GM11168 (cell line): Measurements from ENCODE around the gene CBR1.

Experiments
- in situ Hi-C: fragments of 300-500 bp; cut with MboI; formaldehyde crosslinking; loops from one replicate; pipeline ENCODE4 v1.12.0; 2022; ENCODE audit warnings: low sequenced_read_pairs; ENCODE audit not compliant: unreplicated experiment

CBR1 gene

DNA sequence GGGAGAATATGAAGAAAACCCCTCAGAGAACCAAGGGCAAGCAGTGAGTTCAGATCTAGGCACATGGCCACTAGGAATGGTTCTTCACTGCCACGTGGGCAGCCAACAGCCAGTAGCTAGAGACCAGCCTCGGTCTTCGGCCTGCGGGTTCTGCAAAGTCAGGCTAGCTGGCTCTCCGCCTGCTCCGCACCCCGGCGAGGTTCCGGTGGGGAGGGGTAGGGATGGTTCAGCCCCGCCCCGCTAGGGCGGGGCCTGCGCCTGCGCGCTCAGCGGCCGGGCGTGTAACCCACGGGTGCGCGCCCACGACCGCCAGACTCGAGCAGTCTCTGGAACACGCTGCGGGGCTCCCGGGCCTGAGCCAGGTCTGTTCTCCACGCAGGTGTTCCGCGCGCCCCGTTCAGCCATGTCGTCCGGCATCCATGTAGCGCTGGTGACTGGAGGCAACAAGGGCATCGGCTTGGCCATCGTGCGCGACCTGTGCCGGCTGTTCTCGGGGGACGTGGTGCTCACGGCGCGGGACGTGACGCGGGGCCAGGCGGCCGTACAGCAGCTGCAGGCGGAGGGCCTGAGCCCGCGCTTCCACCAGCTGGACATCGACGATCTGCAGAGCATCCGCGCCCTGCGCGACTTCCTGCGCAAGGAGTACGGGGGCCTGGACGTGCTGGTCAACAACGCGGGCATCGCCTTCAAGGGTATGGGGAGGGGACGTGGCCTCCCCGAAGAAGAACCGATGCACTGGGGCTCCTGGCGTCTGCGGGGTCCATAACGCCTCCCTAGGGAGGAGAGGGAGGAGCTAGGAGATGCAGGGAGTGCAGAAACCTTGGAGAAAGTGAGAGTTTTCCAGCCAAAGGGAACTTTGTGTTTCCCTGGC lies at the start of gene CBR1:
TSS of gene CBR1 (plus strand) at position 312 of the 871 bp plus-strand sequence. CDS start at position 404, 92 bp downstream.
- in situ Hi-C loops: no loop called here

DNA sequence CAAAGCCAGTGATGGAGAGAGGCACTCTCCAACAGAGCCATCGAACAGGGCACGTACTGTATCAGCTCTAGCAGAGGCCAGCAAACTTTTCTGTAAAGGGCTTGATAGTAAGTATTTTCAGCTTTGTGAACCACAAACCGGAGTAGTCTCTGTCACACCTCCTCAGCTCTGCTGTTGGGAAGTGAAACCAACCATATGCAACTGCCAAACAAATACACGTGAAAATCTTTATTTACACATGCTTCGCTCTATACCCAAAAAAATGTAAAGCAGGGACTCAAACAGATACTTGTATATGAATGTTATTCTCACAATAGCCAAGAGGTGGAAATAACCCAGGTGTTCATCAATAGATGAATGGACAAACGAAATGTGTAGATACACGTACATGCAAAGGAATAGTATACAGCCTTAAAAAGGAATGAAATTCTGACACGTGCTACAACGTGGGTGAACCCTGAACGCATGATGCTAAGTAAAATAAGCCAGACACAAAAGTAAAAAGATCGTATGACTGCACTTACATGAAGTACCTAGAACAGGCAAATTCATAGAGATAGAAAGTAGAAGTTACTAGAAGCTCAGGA lies 48.5 kb upstream of the CBR1 start:
- in situ Hi-C loops: no loop called here

- in situ Hi-C loops: no loop called here
Measured at GRCh38 chr21:36022427-36023091, 47.3 kb upstream of the CBR1 start.

GRCh38 chr21:36023092-36023480 lies 46.7 kb upstream of the CBR1 start:
- in situ Hi-C loops: no loop called here

DNA sequence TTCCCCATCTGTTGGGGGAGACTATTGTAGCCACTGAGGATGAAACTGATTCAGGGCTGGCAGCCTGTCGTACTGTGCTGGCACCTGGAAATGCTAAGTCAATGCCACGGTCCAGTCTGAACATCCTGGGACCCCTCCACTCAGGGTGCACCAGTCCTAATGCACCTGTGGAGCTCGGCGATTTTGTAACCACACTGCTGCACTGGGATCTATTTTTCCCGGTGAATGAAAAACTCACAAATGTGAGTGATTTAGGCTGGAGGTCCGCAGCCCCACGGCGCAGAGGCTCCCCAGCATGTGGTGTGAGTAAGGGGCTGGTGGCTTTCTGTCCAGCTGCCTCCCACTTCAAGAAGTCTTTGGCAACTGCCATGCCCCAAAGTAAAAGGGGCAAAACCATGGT lies 45.0 kb upstream of the CBR1 start:
- in situ Hi-C loops: loop anchor here (25.0 kb wide), 1 partner anchor 1287 kb away; no protein-coding TSS in a partner anchor

- in situ Hi-C loops: loop anchor here (25.0 kb wide), 1 partner anchor 1290 kb away; no protein-coding TSS in a partner anchor
Measured at GRCh38 chr21:36027347-36027746, 42.5 kb upstream of the CBR1 start.

GRCh38 chr21:36028127-36029069 lies 41.4 kb upstream of the CBR1 start:
- in situ Hi-C loops: loop anchor here (25.0 kb wide), 1 partner anchor 1291 kb away; no protein-coding TSS in a partner anchor

GRCh38 chr21:36029309-36029708 lies 40.5 kb upstream of the CBR1 start:
- in situ Hi-C loops: loop anchor here (25.0 kb wide), 1 partner anchor 1292 kb away; no protein-coding TSS in a partner anchor

DNA sequence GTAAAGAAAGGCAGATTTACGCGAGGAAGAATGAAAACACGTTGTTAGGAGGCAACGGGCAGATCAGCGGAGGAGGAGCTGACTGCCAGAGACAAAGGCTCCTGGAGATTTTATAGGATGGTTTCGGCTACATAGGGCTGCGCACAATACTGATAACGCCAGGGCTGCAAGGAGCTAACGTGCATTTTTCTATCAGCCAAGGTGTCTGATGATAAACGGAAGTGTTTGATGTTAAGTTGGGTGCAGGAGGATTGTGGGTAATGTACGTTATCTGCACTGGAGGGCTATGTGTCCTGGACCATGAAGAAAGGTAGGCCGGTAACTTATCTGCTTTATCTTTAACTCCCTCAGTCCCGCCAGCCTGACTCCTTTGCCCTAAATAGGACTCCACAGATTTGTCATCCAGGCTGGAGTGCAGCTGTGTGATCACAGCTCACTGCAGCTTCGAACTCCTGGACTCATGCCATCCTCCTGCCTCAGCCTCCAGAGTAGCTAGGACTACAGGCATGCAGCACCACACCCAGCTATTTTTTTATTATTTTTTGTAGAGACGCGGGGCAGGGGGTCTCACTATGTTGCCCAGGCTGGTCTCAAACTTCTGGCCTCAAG lies 39.1 kb upstream of the CBR1 start:
- in situ Hi-C loops: loop anchor here (25.0 kb wide), 1 partner anchor 1293 kb away; no protein-coding TSS in a partner anchor

DNA sequence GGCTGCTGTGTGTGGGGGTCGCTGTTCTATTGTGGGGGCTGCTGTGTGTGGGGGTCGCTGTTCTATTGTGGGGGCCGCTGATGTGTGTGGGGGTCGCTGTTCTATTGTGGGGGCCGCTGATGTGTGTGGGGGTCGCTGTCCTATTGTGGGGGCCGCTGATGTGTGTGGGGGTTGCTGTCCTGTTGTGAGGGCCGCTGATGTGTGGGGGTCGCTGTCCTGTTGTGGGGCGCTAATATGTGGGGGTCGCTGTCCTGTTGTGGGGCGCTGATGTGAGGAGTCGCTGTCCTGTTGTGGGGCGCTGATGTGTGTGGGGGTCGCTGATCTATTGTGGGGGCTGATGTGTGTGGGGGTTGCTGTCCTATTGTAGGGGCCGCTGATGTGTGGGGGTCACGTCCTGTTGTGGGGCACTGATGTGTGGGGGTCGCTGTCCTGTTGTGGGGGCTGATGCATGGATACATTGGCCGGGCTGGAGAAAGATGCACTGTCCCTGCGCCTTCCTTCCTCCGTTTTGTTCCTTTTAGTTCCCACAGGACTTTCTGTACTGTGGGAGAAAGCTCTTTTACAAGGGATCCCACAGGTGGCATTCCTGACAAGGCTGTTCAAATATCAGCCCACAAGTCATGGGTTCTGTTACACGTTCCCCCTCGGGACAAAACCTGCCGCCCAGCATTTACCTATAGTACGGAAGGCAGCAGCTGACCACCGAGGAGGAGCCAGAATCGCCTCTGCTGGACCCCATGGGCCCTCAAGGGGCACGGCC lies 37.0 kb upstream of the CBR1 start:
- in situ Hi-C loops: loop anchor here (25.0 kb wide), 1 partner anchor 1296 kb away; no protein-coding TSS in a partner anchor

- in situ Hi-C loops: loop anchor here (25.0 kb wide), 1 partner anchor 1297 kb away; no protein-coding TSS in a partner anchor
Measured at GRCh38 chr21:36034211-36034913, 35.5 kb upstream of the CBR1 start.

DNA sequence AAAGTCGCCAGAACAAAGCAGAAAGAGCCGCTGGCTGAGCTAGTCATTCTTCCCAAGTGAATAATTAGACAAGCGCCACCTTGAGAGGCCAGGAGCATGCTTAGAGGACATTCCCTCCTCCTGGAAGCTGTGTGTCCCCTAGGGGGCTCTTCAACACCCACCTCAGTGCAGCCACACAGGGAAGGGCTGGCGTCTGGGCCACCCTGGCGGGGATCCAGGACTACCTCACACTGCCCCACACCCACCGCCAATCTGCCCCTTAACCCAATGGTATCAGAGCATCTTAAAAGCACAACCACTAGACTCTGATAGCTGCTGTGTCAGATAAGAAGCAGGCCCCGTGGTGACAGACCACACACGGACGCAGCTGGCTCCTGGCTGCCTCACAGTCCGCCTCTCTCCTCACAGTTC lies 34.4 kb upstream of the CBR1 start:
- in situ Hi-C loops: loop anchor here (25.0 kb wide), 1 partner anchor 1298 kb away; no protein-coding TSS in a partner anchor

GRCh38 chr21:36038701-36039497 lies 30.9 kb upstream of the CBR1 start:
- in situ Hi-C loops: loop anchor here (25.0 kb wide), 1 partner anchor 1302 kb away; no protein-coding TSS in a partner anchor

DNA sequence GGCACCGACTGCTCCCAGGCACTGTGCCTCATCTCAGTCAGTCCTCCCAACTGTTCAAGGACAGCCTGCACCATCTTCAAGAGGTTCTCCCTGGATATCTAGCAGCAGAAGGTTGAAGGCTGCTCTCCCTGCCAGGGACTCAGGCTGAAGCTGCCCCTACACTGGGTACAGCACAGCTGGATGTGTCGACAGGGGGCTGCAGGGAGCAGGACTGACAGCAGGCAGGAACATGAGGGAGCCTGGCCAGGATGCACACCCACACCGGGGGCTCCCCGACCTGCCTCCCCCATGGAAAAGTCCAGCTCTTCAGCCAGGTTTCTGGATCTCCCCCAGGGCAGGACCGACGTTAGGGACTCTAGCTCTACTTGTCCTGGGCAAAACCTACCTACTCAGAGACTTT lies 30.0 kb upstream of the CBR1 start:
- in situ Hi-C loops: loop anchor here (25.0 kb wide), 1 partner anchor 1303 kb away; no protein-coding TSS in a partner anchor

- in situ Hi-C loops: loop anchor here (25.0 kb wide), 1 partner anchor 1303 kb away; no protein-coding TSS in a partner anchor
Measured at GRCh38 chr21:36040389-36040788, 29.4 kb upstream of the CBR1 start.

DNA sequence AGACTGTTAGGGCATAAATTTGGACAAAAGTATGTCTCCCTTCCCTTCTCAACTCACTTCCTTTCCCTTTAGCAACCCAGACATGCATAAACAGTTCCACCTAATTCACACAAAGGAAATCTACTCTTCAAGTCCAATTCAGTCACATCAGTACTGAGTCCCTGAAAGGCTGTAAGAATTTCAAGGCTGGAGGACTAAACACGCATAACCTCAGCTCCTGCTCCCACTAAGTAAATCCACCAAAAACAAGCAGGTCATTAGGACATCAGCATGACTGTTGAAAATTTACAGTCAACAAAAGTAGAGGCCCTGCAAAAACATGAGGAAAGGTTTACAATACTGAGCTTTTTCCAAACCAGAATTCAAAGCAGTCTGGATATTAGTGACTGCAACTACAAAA lies 27.9 kb upstream of the CBR1 start:
- in situ Hi-C loops: loop anchor here (25.0 kb wide), 1 partner anchor 1305 kb away; no protein-coding TSS in a partner anchor

DNA sequence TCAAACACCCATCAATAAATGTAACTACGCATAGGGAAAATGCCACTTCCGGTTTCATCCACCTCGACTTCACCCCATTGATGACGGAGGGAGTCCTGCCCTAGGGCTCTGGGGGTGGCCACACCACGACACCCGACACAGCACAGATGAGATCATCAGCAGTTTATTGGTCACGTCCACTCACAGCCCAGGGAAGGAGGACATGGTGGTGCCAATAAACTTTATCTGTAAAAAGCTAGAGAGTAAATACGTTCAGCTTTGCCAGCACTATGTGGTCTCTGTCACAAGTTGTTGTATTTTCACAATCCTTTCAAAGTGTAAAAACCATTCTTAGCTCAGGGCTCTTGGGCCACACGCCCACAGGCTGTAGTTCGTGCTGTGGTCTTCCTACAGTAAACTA lies 25.8 kb upstream of the CBR1 start:
- in situ Hi-C loops: loop anchor here (25.0 kb wide), 1 partner anchor 1307 kb away; no protein-coding TSS in a partner anchor
